HL-60/S4 treated with phorbol 12-myristate 13-acetate at 8.2 ng/mL for 4 days and 3 days (cell line): Measurements from ENCODE around the gene SIGLEC14.
"Not testable (repeated sequence)": the region's sequence is repeated elsewhere in the genome, so short reads cannot be mapped to it uniquely, and the experiment has no call there.

Experiments
- in situ Hi-C: fragments of 300-500 bp; cut with MboI; formaldehyde crosslinking; loops from 2 replicates; pipeline ENCODE4 v1.15.0; 2022; ENCODE audit warnings: low sequenced_read_pairs

The SIGLEC14 gene

GRCh38 chr19:51675911-51676565 is 29.4 kb upstream of the SIGLEC14 start:
- in situ Hi-C loops: not testable (repeated sequence)

GRCh38 chr19:51668216-51668615 is 21.6 kb upstream of the SIGLEC14 start:
- in situ Hi-C loops: no loop called here

- in situ Hi-C loops: no loop called here
Measured at GRCh38 chr19:51664997-51665396, 18.4 kb upstream of the SIGLEC14 start.

GRCh38 chr19:51664131-51664530 is 17.5 kb upstream of the SIGLEC14 start:
- in situ Hi-C loops: no loop called here

GRCh38 chr19:51663650-51664049 is 17.0 kb upstream of the SIGLEC14 start:
- in situ Hi-C loops: no loop called here

GRCh38 chr19:51660975-51661600 is 14.5 kb upstream of the SIGLEC14 start:
- in situ Hi-C loops: no loop called here

GRCh38 chr19:51654783-51655182 is 8.2 kb upstream of the SIGLEC14 start:
- in situ Hi-C loops: no loop called here

- in situ Hi-C loops: no loop called here
Measured at GRCh38 chr19:51653162-51653561, 6.5 kb upstream of the SIGLEC14 start.

- in situ Hi-C loops: no loop called here
Measured at GRCh38 chr19:51652266-51652665, 5.6 kb upstream of the SIGLEC14 start.

GRCh38 chr19:51651216-51651846 is 4.7 kb upstream of the SIGLEC14 start:
- in situ Hi-C loops: no loop called here

GRCh38 chr19:51647318-51647717 is 693 bp upstream of the SIGLEC14 start:
- in situ Hi-C loops: no loop called here

GRCh38 chr19:51644636-51645271 is 1.9 kb downstream of the SIGLEC14 start:
- in situ Hi-C loops: no loop called here

- in situ Hi-C loops: no loop called here
Measured at GRCh38 chr19:51641648-51642047, 5.0 kb downstream of the SIGLEC14 start.

- in situ Hi-C loops: no loop called here
Measured at GRCh38 chr19:51640386-51640785, 6.2 kb downstream of the SIGLEC14 start.

- in situ Hi-C loops: no loop called here
Measured at GRCh38 chr19:51639916-51640315, 6.7 kb downstream of the SIGLEC14 start.

GRCh38 chr19:51637362-51637978 is 9.2 kb downstream of the SIGLEC14 start:
- in situ Hi-C loops: no loop called here

GRCh38 chr19:51632126-51632525 is 14.5 kb downstream of the SIGLEC14 start:
- in situ Hi-C loops: no loop called here

- in situ Hi-C loops: not testable (repeated sequence)
Measured at GRCh38 chr19:51630315-51630714, 16.3 kb downstream of the SIGLEC14 start, which contains the start of gene SIGLEC5. SIGLEC5 (minus strand) TSS chr19:51630401; CDS start chr19:51630335, 66 bp downstream.

GRCh38 chr19:51628153-51628939 is 18.3 kb downstream of the SIGLEC14 start:
- in situ Hi-C loops: no loop called here

GRCh38 chr19:51627491-51628138 is 19.0 kb downstream of the SIGLEC14 start:
- in situ Hi-C loops: no loop called here
